NCI-H187 (cell line): ENCODE data around the gene MCCD1.

Experiments
- DNase-seq, 2 experiments: peaks; one replicate each; lab custom pipeline; 2025; lab: John Stamatoyannopoulos, UW

Gene MCCD1

GRCh38 chr6:31513456-31514165 lies 15.2 kb upstream of the MCCD1 start:
- no peak for DNase-seq

DNA sequence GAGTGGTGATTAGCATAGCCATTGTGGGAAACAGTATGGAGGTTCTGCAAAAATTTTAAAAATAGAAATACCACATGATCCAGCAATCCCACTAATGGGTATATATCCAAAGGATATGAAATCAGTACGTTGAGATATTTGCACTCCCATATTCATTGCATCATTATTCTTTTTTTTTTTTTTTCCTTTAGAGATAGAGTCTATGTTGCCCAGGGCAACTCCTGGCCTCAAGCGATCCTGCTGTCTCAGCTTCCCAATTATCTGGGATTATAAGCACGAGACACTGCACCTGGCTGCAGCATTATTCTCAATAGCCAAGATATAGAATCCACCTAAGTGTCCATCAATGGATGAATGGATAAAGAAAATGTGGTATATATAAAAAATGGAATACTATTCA lies 6.9 kb upstream of the MCCD1 start:
- no peak for DNase-seq

- no peak for DNase-seq
Measured at GRCh38 chr6:31525553-31525931, 3.2 kb upstream of the MCCD1 start.

- no peak for DNase-seq
Measured at GRCh38 chr6:31525932-31526591, 2.7 kb upstream of the MCCD1 start.

DNA sequence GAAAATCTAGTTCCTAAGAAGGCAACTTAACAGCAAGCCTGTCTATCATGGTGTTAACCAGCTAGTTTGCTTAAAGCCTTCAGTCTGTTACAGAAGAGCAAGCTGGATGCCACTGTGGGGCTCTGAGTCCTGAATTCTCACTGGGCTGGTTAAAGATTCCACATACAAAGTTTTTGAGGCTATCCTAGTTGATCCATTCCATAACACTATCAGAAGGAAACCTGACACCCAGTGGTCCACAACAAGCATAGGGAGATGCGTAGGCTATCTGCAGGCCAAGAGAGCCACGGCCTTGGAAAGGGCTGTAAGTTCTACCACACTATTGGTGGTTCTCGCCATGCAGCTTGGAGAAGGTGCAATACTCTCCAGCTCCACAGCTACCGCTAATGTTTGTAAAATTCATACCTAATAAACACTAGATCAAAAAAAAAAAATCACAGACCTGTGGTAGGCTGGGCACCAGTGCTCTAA lies 420 bp upstream of the MCCD1 start:
- no peak for DNase-seq

DNA sequence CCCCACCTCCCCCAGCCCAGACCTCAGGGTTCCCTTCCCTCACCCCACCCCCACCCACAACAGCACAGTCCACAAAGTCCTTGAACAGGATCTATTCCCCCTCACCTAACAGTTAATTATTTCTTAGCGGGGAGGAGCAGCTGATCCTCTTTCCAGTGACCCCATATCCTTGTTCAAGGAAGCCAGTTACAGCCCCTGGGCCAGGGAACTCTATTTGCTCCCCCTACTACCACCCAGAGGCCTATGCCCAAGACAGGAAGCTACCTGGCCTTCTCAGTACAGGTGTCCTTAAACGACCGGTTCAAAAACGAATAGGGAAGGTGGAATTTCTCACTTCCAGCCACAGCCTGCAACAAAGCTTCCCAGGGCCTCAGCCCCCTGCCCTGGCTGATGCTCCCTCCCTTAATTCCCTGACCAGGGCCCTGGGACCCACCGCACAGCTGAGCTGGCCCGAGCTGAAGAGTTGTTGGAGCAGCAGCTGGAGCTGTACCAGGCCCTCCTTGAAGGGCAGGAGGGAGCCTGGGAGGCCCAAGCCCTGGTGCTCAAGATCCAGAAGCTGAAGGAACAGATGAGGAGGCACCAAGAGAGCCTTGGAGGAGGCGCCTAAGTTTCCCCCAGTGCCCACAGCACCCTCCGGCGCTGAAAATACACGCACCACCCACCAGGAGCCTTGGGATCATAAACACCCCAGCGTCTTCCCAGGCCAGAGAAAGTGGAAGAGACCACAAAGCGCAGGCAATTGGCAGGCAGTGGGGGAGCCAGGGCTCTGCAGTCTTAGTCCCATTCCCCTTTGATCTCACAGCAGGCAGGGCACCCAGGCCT lies 778 bp downstream of the MCCD1 start:
- no peak for DNase-seq

GRCh38 chr6:31530659-31531058 lies 1.9 kb downstream of the MCCD1 start:
- no peak for DNase-seq

DNA sequence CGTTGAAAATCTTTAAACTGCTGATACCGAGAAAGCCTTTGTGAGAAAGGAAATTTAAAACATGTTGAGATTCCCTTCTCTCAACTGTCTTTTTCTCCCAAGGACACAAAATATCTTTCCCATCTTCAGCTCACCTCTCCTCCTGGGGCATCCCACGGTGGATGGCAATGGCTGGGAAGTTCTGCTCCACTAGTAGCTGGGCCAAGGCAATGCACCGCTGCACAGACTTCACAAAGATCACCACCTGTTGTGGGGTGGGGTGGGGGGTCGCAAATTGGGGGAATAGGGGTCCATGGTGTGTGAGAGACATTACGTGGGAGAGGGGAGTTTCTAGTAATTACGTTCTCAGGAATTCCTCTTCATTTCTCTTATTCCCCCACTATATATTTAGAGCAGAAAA lies 2.4 kb downstream of the MCCD1 start:
- DNase-seq, result no peak

DNA sequence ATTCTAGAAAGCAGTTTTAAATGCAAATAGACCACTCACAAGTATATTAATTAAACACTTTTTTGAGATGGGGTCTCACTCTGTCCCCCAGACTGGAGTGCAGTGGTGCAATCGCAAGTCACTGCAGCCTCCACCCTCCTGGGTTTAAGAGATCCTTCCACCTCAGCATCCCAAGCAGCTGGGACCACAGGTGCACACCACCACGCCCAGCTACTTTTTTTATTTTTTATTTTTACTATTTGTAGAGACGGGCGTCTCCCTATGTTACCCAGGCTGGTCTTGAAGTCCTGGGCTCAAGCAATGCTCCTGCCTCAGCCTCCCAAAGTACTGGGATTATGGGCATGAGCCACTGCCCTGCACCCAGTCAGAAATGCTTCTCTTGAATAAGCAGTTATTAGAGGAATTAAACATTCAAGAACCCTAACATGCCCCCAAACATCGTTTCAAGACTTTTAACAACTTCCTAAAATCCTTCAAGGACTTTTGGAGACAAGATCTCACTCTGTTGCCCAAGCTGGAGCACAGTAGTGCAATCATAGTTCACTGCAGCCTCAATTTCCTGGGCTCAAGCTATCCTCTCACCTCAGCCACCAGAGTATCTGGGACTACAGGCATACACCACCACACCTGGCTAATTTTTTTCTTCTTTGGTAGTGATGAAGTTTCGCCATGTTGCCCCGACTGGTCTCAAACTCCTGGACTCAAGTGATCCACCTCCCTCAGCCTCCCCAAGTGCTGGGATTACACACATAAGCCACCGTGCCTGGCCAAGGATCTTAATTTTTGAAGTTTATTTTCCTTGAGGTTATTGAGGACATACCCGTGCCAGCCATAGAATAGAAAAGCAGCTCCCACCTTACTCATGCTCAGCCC lies 3.2 kb downstream of the MCCD1 start:
- no peak for DNase-seq

DNA sequence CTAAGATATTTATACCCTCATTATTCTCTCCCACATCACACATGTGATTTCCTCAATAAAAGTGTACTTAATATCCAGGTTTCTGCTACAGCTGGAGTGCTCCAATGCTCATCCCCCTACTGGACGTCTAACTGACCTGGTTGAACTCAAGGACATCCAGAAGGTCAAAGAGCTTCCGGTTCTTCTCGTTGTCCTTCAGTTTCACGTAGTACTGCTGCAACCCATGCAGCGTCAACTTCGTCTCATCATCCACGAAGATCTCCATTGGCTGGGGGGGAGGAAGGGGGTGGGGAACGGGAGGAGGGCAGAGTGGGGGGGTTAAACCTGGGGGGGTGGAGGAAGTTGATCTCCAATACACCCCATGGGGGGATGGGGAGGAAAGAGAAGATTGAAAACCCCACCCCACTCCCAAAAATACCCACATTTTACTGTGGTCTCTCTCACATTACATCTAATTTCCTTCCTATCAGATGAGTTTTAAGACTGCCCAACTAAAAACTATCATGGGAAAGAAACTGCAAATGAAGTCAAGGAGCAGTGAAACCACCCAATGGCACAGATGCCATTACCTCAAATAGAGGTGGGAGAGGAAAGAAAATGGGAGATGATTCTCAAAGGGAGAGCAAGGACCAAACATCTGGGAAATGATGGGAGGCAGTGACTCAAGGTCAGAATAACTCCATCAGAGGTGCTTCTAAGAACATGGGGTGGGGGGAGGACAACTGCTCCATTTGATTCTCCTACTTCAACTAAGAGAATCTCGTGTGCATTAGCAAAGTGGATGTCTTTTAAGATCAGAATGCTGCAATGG lies 4.1 kb downstream of the MCCD1 start:
- DNase-seq, result no peak

DNA sequence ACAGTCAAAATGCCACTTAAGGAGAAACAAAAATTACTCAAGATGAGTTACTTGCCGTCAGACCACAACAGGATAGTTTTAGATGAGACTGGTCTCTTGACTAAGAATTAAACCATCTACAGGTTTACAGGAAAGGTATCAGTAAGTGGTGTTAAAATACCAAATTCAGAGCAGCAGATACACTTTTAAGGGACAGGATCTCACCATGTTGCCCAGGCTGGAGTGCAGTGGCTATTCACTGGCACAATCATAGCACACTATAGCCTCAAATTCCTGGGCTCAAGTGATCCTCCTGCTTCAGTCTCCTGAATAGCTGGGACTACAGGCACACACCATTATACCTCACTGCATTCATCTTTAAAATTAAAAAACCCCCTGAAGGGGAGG lies 4.7 kb downstream of the MCCD1 start:
- DNase-seq, result no peak

GRCh38 chr6:31534011-31534410 lies 5.2 kb downstream of the MCCD1 start:
- DNase-seq, result no peak

GRCh38 chr6:31534521-31535040 lies 5.8 kb downstream of the MCCD1 start:
- DNase-seq, result no peak

GRCh38 chr6:31535538-31536324 lies 7.0 kb downstream of the MCCD1 start:
- no peak for DNase-seq

- no peak for DNase-seq
Measured at GRCh38 chr6:31538805-31539400, 10.1 kb downstream of the MCCD1 start.

GRCh38 chr6:31540640-31541039 lies 11.9 kb downstream of the MCCD1 start:
- DNase-seq, result no peak

DNA sequence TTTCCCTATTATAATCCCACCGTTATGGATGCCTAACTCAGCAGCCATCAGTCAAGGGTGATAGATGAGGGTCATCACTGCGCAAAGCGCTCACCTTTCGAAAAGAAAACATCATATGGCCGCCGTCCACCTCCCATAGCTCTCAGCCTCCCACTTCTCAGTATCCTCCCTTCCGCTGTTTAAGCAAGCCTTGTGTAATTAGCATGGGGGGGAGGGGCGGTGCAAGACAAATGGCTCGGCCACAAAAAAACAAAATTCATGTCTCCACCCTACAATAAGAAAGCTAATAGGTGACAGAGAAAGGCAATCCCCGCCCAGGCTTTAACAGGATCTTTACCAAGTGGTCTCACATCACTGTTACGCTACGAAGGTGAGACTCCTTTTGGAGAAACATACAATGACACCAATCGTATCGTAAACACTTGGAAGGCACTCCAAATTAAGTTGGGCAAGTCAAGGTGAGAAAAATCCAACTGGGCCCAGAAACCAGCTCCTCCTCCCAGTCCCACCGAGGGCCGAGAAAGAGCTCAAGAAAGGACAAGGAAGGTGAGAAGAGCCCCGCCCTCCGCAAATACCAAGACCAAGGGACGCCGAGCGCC lies 12.4 kb downstream of the MCCD1 start:
- DNase-seq, result peak in 1 of 2 experiments; percentile 53

DNA sequence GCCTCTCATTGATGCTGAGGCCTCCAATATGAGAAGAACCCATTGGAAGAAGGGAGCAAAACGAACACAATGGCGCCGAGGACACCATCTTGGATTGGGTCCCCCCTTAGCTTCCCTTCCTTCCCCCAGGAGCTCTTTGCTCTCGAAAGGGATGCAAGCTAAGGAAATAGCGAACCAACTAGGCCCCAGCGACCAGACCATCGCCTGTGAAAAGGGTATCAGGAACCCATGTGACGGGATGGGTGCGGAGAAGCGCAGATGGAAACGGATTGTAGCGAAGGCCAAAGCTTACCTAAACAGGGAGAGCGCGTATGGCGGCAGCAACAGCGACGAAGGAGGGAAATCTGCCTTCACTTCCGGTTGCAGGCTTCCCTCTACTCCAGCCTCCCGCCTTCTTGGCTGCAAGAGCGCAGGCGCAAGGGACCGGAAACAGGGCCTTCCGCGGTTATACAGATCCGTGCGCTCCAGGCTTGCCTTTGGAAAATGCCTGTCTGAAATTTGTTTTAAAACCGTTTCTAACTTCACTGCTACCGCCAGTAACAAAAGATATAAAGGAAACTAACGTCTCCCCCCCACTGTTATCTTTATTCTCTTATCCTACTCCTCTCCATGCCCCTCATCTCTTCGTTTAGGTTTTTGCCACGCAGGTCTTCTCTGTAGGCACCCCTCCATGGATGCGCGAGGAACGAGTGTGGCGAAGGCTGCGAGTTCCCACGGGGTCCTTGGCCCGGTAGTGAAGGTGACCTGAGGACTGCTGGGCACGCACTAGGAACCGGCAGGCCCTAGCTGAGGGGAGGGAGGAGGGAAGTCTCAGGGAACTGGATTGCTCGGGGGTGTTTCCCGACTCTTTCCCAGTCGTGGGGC lies 13.1 kb downstream of the MCCD1 start, which contains the start of gene DDX39B:
Gene DDX39B (minus strand): TSS at position 346 of the 864 bp plus-strand sequence. CDS start 1,471 bp downstream, outside the sequence.
- DNase-seq, result peak; percentile 96 to 99
